NB4 (cell line): Measurements from ENCODE around the gene FOXB2.

ENCODE experiments used
- DNase-seq: peaks from one replicate; pipeline ENCODE4 v3.0.0; 2010; ENCODE audit warnings: low read depth
- H3K4me3 ChIP-seq: one replicate; pipeline ENCODE4 v1.5.1; 2011; ENCODE audit warnings: mild to moderate bottlenecking, low read depth, low read length, moderate library complexity
- MAX ChIP-seq: IDR thresholded peaks from 2 replicates; pipeline ENCODE4 v1.6.1; 2011; ENCODE audit warnings: low read depth, low read length
- MYC ChIP-seq: IDR thresholded peaks from 2 replicates; pipeline ENCODE4 v1.6.1; 2011; ENCODE audit warnings: low read depth, low read length
- POLR2A ChIP-seq: IDR thresholded peaks from 2 replicates; pipeline ENCODE4 v1.6.1; 2011; ENCODE audit warnings: mild to moderate bottlenecking; ENCODE audit not compliant: insufficient read length; ENCODE audit errors: extremely low read depth
- TF ChIP-seq, protein P1 (sequence below): IDR thresholded peaks from one replicate; pipeline ENCODE4 v1.5.1; 2012; ENCODE audit warnings: low read depth, low read length

The FOXB2 gene

DNA sequence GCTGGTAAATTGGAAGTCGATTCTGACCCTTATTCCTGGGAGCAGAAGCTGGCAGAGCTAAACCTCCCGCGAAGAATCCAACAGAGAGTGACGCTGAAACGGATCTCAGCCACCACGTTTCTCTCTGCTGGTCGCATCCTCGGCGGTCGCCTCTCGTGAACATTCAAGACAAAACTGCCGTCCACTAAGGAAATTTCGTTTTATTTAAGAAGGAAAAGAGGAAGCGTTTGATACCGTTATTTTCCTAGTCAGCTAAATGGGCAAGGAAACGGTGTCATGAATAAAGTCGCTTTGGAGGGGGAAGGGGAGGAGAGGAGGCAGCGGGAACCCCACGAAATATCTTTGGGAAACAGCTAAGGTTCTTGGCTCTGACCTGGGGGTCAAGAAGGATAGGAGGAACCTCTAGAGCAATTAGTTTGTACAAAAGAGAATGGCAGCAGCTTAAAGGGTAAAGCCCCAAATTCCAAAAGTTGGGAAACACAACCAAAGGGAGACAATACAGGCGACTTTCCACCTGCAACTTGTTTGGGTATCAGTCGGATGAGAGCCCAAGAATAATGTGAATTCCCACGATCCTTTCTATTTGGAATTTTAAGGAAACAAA lies 1.9 kb downstream of the FOXB2 start:
- TF ChIP-seq MYC (no peak), MAX (no peak), POLR2A (no peak)
- TF ChIP-seq, protein P1, sequence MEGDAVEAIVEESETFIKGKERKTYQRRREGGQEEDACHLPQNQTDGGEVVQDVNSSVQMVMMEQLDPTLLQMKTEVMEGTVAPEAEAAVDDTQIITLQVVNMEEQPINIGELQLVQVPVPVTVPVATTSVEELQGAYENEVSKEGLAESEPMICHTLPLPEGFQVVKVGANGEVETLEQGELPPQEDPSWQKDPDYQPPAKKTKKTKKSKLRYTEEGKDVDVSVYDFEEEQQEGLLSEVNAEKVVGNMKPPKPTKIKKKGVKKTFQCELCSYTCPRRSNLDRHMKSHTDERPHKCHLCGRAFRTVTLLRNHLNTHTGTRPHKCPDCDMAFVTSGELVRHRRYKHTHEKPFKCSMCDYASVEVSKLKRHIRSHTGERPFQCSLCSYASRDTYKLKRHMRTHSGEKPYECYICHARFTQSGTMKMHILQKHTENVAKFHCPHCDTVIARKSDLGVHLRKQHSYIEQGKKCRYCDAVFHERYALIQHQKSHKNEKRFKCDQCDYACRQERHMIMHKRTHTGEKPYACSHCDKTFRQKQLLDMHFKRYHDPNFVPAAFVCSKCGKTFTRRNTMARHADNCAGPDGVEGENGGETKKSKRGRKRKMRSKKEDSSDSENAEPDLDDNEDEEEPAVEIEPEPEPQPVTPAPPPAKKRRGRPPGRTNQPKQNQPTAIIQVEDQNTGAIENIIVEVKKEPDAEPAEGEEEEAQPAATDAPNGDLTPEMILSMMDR, result no peak
- H3K4me3 ChIP-seq, result no peak overlapping the region
- DNase-seq, result no peak

DNA sequence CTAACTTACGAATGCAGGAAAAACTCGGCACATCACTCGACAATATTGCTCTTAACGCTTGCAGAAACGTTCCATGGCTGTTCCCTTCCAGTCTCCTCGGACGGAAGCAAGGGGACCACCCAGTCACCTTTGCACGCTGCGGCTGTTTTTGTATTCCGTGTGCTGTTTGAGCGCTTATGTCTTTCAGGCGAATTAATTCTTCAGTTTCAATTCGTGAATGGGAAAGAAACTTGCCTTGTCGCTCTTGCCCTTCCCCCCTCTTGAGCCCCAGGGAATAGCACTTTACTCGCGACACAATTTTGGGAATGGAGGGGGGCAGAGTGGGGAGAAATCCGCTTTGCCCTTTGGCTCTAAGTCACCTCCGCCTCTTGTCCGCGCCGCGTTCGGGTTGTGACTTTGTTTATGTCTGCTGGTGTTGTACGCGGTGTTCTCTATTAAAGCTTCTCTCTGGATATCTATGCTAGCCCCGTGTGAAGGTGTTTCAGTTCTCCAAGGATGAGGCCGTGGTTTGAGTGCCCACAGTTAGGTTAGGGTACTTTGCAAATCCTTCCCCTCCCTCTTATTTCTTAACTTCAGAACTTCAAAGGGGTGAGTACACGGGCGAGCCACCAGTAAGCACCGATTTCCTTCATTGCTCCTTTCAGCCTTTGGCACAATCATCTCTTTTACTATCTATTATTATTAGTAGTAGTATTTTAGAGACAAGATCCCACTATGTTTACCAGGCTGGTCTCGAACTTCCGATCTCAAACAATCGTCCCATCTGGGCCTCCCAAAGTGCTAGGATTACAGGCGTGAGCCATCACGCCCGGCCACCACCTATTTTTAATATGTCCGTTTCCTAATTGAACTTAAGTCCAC lies 2.7 kb downstream of the FOXB2 start:
- H3K4me3 ChIP-seq, result no peak overlapping the region

GRCh38 chr9:77022783-77023440 lies 3.5 kb downstream of the FOXB2 start:
- TF ChIP-seq POLR2A (no peak), MYC (no peak), MAX (no peak)
- TF ChIP-seq, protein P1, result no peak
- no peak for DNase-seq
- no peak overlapping the region for H3K4me3 ChIP-seq

More for the DNA sequence above, 2.7 kb downstream of the FOXB2 start:
- no peak for DNase-seq
- TF ChIP-seq MAX (no peak), MYC (no peak), POLR2A (no peak)
- TF ChIP-seq, protein P1, result no peak

DNA sequence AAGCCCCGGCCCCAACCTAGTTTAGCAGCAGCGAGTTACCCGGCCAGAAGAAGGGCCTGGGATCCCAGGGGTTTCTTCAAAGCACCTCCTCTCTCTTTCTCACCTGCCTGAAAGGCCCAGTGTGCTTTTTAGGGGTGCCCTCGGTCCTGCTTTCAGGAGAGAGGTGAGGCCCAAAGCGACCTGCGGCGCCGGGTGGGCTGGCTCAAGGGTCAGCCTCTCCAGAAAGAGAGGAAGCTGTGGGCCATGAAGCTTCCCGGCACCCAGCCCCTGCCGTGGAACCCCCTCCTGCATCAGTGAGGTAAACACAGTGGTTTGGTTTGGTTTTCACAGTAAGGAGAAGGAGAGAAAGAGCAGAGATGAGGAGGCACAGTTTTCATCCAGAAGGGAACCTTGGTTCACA lies 4.3 kb downstream of the FOXB2 start:
- TF ChIP-seq, protein P1, result no peak
- TF ChIP-seq MAX (no peak), MYC (no peak), POLR2A (no peak)
- no peak for DNase-seq
- H3K4me3 ChIP-seq, result no peak overlapping the region

GRCh38 chr9:77024776-77025545 lies 5.5 kb downstream of the FOXB2 start:
- TF ChIP-seq MAX, result no peak
- no peak for TF ChIP-seq MYC
- TF ChIP-seq, protein P1, result no peak
- TF ChIP-seq POLR2A, result no peak
- DNase-seq, result no peak
- no peak overlapping the region for H3K4me3 ChIP-seq
